Measurements from ENCODE around the gene ST8SIA1.

ST8SIA1 gene

DNA sequence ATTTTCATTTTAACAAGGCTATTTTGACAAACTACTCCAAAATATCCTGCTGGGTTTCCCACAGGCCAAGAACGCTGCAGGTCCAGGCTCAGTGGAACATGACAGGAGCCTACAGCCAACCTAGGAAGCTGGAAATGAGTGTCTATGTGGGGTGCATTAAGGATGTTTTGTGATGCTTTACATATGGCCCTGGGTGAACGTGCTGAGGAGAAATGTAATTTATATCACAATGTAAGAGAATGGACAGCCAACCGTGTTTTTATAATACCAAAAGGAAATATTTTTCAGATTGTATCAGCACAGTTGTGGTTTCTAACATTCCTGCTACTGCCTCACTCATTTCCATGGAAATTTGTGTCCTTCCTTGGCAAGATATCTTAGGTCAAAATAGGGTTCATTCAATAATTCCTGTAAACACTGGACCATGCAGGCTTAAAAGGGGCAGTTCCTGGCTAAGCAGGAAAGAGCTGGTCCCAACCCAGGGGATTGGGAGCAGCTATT lies 51.5 kb downstream of the ST8SIA1 start:
- DNase-seq (ENCODE audit: low spot score), result peak; percentile 22

DNA sequence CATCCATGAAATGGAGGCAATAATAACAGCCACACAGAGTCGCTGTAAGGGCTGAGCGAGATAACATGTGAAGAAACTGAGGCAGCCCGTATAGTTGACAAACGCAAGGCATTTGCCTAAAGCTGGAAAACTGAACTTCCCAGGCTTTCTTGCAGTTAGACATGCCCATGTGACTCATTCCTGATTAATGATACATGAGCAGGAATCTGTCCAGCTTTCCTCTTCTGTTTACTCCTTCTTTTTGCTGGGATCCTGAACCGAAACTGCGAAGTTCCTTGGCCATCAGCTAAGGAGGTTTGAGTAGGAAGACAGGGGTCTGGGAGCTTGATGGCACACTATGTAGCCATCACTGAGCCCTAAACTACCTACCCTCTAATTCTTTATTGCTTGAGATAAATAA lies 52.2 kb downstream of the ST8SIA1 start:
- peak; percentile 40 for DNase-seq (ENCODE audit: low spot score)

GRCh38 chr12:22276867-22277266 lies 57.6 kb downstream of the ST8SIA1 start:
- DNase-seq (ENCODE audit: low spot score), result no peak

DNA sequence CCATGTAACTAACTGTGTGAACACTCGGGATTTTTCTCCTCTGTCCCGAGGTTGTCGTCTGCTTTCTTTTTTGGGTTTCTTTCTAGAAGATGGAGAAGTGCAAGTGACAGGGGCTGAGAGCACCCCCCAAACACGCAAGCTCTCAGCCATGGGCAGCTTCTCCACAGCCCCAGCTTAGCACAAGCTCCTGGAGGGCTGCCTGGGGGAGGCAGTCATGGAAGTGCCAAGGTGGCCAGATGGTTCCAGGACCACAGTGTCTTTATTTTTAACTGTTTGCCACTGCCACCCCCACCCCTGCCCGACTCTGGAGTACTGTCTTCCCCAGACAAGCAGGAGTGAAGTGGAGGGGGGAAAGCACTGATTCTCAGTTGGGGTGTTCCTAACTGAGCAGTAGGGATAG lies 58.2 kb downstream of the ST8SIA1 start:
- no peak for DNase-seq (ENCODE audit: low spot score)

GRCh38 chr12:22275843-22276242 lies 58.7 kb downstream of the ST8SIA1 start:
- DNase-seq (ENCODE audit: low spot score), result peak; percentile 76

DNA sequence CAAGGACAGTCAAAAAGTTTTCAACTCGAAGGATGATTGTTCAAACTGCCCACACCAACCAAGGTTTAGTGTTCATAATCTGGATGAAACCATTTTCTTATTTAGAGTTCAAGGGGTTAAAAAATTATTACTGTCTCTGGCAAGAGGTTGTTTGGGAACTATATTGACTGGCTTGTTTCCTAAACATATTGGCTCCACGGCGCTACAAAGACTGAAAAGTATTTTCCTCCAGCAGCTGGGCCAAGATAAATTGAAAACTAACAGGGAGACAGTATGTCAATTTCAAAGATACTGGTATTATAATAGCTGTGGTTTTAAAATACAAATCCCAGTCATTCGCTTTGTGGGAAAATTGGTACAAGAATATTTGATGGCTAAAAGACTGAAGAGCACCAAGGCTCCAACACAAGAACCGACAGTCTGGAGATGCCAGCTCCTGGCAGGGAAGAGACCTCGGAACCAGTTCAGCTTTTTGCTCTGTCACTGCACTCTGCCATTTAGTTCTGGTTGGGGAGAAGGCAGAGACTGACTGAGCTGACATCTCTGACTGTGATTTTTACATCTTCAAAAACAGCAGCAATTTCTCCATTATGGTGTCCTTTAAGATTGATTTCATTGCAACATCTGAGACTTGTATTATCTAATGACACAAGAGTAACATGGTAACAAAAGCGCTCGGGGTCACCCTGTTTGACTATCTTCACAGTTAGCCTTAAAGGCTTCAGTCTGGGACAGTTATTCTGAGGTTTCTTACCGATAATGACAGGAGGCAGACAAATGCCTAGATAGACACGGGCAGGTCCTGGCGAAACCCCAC lies 62.0 kb downstream of the ST8SIA1 start:
- DNase-seq (ENCODE audit: low spot score), result no peak

GRCh38 chr12:22271023-22271422 lies 63.5 kb downstream of the ST8SIA1 start:
- peak; percentile 31 for DNase-seq (ENCODE audit: low spot score)

GRCh38 chr12:22268973-22269372 lies 65.5 kb downstream of the ST8SIA1 start:
- DNase-seq (ENCODE audit: low spot score), result no peak

DNA sequence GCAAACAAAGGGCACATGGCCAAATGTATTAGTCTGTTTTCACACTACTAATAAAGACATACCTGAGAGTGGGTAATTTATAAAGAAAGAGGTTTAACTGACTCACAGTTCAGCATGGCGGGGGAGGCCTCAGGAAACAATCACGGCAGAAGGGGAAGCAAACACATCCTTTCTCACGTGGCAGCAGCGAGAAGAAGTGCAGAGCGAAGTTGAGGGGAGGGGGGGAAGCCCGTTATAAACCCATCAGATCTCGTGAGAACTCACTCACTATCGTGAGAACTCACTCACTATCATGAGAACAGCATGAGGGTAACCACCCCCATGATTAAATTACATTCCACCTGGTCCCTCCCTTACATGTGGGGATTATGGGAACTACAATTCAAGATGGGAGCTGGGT lies 66.1 kb downstream of the ST8SIA1 start:
- no peak for DNase-seq (ENCODE audit: low spot score)

GRCh38 chr12:22266101-22266500 lies 68.4 kb downstream of the ST8SIA1 start:
- DNase-seq (ENCODE audit: low spot score), result no peak

GRCh38 chr12:22264380-22264779 lies 70.1 kb downstream of the ST8SIA1 start:
- no peak for DNase-seq (ENCODE audit: low spot score)

- no peak for DNase-seq (ENCODE audit: low spot score)
These were observed 72.2 kb downstream of the ST8SIA1 start for GRCh38 chr12:22262309-22262708.

DNA sequence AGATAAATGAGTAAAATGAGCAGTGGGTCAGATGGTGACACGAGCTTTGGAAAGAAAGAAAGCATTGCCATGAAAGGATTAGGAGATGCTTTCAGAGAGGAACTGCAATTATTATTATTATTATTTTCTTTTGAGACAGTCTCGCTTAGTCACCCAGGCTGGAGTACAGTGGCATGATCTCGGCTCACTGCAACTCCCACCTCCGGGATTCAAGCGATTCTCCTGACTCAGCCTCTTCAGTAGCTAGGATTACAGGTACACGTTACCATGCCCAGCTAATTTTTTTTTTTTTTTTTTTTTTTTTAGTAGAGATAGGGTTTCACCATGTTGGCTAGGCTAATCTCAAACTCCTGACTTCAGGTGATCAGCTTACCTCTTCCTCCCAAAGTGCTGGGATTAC lies 77.4 kb downstream of the ST8SIA1 start:
- no peak for DNase-seq (ENCODE audit: low spot score)

GRCh38 chr12:22256605-22257004 lies 77.9 kb downstream of the ST8SIA1 start:
- DNase-seq (ENCODE audit: low spot score), result no peak

GRCh38 chr12:22256041-22256441 lies 78.5 kb downstream of the ST8SIA1 start:
- DNase-seq (ENCODE audit: low spot score), result no peak

- DNase-seq (ENCODE audit: low spot score), result no peak
These were observed 79.4 kb downstream of the ST8SIA1 start for GRCh38 chr12:22255097-22255496.

DNA sequence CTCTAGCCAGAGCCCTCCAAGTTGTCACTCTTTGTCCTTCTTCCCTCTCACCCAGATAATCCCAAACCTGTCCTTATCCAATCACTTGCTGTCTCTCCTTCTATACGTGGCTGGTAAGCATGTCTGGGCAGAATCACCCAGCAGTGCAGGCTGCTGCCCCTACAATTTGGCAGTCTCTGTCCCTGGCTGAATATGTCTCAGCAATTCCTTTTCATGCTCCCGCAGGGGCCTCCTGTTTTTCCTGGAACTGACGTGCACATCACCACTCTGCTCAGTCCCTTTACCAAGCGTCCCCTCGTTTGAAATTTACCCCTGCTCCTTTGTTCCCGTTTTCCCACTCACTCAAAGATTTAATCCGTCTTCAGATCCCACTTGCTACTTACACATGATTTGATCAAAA lies 80.0 kb downstream of the ST8SIA1 start:
- no peak for DNase-seq (ENCODE audit: low spot score)

- DNase-seq (ENCODE audit: low spot score), result no peak
These were observed 82.5 kb downstream of the ST8SIA1 start for GRCh38 chr12:22252057-22252456.

DNA sequence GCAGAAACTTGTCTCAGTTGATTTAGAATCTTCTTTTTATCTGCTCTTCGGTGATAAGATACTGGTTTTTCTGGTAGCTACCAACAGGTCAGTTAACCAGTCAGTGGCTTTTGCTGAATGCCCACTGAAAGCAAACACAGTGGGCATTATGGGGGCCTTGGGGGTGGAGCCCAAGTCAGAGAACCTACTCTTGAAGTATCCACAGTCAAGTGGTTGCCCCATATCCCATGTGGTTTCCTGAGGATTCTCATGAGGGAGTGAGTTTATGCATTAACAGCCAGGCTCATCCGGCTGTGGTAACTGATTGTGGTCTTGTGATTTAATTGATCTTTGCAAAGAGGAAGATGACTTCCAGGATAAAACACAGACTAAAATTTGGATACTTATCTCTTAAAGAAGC lies 83.7 kb downstream of the ST8SIA1 start:
- no peak for DNase-seq (ENCODE audit: low spot score)

DNA sequence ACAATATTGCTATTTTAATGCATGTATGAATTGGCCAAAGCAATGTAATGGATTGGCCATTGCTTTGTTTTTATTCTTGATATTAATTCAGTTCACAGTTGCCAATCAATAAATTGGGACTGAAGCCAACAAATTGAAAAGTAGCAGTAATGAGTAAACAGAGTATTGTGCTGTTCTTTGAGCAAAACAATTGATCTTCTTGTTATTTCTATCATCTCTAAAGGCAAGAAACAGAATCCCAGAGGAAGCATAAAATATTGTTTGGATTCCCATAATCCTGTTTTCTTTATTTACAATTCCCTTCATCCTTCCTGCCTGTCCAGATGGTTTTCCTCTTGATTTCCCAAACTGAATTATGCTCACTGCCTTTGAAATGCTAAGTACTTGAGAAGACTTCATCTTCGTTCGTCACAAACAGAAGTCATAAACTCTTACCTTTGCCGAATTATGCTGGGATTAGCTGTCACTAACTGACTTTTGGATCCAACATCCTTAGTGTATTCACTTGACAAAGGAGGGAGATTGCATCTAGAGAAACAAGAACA lies 85.9 kb downstream of the ST8SIA1 start:
- DNase-seq (ENCODE audit: low spot score), result no peak

DNA sequence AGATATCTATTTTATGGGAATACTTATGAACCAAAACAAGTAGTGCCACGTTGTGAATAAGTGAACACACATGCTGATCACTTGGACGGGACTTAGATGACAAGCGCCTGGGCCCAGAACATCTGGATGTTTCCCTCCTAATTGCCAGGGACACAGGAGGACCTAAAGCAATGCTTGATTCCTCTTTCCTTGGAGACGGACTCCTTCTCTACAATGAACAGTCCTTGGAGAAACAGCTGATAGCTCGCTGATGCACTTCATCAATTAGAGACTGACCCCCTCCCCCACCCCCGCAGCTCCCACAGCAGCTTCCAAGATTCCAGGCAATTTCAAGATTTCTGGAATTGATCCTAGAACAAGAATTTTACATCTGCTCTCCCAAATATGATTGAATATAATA lies 86.4 kb downstream of the ST8SIA1 start:
- no peak for DNase-seq (ENCODE audit: low spot score)

DNA sequence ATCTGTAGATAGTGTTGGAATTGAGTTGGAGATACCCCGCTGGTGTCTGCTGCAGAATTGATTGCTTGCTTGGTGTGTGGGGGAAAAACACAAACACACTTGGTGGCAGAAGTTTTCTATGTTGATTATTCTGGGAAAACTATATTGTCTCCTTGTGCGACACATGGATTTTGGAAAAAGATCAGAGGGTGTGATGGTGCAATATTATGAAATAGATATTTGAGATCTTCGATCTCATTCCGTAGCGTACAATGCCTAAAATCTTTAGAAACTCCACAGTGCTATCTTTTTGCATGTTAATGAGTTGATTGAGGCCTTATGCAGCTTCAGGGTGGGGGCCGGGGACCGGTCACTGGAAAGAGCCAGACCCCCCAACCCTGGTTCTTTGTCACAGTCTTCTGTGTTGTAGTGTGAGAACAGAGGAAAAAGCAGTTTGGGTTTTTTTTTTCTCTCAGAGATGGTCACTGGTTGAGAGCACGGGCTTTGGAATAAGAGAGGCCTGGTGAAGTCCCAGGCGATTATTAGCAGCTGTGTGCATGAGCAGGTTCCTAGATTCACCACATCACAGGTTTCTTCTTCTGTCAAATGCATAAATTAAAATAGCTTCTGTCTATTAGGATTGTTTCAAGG lies 88.2 kb downstream of the ST8SIA1 start:
- DNase-seq (ENCODE audit: low spot score), result no peak

DNA sequence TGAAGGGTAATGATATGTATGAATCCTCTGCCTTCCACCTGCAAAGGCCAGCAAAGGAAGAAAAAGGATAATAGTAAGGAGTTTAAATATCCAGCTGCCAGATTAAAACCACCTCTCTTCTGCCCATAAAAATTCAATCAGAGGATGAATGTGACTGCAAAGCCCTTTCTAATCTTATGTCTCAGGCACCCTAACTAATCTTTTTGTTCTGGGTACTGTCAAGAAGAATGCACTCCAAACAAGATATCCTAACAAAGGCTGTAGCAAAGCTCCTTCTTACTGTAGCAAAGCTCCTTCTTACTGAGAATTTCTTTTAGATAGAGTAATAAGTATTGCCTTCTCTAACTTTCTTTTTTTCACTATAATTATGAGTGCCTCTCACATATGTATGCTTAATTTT lies 91.8 kb downstream of the ST8SIA1 start:
- no peak for DNase-seq (ENCODE audit: low spot score)

Measured in AG08396 (cell line).